DLD1 (cell line): ENCODE measurements around the gene ANKS3.

Source experiments
- in situ Hi-C: cut with HindIII; loops from 2 replicates; pipeline ENCODE4 v1.10.0; 2017; ENCODE audit warnings: low sequenced_read_pairs

Gene ANKS3

DNA sequence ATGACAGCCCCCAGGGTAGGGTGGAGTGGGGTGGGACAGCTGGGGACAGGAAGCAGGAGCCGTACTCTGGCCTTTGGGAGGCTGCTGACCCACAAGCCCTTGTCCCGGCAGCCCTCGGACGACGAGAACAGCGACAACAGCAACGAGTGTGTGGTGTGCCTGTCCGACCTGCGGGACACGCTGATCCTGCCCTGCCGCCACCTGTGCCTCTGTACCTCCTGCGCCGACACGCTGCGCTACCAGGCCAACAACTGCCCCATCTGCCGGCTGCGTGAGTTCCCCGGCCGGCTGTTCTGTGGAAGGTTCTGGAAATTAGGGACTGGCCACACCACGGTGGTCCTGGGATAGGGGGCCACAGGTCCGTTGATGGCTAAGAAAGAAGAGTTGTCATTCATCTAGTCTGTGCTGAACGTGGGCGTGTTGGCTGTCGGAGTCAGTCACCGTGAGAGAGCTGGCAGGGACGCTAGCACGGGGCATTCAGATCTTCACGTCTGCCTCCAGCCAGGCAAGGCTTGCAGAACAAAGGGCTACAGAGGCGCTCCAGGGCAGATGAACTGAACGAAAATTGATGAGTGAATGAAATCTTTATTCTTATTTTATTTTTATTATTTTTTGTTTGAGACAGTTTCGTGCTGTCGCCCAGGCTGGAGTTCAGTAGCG is 60.6 kb downstream of the ANKS3 start:
- in situ Hi-C loops, result no loop called here

DNA sequence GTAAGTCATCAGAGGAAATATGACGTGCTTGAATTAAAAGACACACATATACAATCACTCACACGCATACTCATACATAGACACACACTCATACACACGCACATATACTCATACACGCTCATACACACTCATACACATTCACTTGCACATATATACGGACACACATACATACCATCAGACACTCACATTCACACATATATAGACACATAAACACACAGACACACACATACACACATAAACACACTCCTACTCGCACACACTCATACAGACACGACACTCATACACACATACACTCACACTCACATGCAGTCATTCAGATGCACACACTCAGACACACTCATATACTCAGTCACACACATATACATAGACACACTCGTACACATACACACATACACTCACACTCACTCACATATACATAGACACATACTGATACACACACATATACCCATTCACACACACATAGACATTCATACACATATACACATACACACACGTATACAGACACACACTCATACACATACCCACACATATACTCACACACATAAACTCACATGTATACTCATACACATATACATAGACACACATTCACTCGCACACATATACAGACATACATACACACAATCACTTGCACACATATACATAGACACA is 65.6 kb downstream of the ANKS3 start:
- in situ Hi-C loops, result no loop called here

DNA sequence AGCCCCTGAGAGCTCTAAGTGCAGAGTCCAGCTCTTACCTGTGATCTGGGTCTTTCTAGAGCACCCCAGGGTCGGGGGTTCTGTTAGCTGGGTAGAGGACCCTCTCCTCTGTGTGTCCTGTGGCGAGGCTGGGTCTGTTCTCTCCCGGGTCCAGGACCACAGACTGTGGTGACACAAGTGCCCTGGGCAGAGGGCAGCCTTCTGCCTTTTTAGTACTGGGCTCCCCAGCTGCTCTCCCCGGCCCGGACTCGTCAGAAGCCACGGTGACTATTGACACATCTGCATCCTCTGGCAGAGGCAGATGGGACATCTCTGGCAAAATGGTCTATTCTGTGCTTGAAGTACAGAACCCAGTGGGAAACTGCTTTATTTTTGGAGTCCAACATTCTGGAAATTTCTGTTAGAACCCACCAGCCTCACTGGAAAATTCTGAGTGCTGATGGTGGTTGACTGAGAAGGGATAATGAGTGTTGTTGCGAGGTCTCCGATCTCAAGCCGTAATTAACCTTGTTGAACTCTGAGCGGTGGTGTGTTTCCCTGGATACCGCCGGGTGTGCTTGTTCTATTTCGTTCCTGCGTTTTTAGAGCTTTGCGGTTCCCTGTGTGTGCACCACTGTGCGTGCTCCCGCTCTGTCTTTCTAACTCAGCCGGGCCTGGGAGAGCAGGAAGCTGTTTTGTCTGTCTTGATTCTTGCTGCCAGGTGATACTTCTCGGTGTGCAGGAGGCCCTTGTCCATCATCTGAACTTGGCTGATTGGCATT is 66.7 kb downstream of the ANKS3 start:
- in situ Hi-C loops, result no loop called here

DNA sequence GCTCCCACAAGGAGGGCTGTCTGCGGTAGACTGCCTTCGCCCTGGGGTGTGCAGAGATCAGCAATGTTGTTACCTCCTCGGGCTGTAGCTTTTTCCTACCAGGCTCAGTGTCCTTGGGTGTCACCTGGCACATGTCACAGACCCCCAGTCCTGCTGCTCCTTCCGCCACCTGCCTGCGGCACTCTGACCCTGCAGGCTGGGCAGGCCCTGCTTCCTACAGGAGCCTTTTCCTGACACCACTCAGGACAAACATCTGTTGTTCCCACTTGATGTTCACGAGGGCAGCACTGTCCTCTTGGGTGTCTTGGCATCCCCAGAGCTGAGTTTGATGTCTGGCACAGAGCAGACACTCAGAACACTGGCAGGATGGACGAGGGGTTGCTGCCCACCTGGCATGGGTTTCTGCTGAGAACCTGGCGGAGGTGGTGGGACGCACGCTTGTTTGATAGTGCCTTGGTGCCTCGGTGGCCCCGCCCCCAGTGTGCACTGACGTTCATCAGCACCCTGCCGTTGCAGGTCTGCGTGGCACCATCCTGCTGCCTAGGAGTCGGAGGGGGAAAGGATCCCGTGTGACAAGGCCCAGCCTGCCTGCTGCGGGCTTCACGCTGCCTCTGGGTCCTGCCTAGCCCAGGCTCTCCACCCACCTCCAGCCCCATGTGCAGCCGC is 67.4 kb downstream of the ANKS3 start:
- in situ Hi-C loops, result no loop called here

DNA sequence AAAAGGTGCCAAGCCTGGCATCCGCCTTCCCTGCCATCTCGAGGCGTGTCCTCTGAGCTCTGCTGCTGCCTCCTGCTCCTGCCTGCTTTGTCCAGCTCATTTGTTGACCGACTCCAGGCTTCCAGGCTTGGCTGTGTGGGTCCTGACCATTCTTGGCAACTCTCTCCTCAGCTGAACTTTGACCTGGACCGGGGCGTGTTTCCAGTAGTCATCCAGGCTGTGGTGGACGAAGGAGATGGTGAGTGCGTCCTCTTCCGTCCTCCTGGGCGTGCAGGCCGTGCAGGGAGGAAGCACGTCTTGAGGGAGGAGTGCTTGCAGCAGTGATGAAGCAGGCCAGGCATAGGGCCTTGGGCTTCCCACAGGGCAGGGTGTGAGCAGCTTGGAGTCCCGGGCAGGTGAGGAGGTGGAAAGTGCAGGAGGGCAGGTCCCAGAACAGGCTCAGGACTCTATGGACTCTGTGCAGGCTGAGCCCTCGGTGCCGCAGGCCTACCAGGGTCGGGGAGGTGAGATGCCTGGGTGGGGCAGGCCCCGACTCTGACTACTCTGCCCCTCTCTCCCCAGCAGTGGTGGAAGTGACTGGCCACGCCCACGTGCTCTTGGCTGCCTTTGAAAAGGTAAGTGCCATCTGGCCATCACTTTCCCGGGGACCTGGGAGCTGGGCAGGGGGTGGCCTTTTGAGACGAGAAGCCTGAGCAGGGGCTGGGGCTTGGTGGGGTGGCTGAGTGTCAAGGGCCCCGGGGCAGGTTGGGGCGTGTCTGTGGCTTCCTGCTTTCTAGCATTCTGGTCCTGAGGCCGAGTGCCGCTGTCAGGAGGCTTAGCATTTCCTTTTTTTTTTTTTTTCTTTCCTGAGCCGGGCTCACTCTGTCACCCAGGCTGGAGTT is 69.3 kb downstream of the ANKS3 start:
- in situ Hi-C loops, result no loop called here

DNA sequence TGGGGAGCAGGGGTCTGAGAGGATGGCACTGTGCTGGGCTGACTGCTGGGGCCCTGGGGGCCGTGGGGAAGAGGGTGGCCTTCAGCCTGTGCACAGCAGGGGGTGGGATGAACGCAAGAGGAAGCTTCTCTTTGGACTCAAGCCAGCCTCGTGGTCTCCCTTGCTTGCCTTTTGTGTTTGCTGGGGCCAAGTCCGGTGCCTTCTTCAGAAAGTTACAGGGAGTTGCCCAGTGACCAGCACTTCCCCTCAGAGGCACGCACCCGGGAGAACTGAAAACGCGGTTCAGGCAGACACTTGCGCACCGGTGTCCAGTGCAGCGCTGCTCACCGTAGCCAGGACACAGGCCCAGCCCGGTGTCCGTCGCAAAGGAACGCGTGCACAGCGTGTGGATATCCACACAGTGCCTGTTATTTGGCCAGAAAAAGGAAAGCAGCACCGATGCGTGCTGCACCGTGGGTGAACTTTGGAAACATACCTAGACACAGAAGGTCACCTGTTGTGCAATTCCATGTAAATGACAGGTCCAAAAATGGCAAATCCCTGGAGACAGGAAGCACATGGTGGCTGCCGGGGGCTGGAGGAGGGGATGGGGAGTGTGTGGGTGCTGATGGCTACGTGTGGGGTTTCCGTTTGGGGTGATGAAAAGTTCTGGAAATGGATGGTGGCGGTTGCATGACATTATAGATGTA is 70.2 kb downstream of the ANKS3 start:
- in situ Hi-C loops, result no loop called here

DNA sequence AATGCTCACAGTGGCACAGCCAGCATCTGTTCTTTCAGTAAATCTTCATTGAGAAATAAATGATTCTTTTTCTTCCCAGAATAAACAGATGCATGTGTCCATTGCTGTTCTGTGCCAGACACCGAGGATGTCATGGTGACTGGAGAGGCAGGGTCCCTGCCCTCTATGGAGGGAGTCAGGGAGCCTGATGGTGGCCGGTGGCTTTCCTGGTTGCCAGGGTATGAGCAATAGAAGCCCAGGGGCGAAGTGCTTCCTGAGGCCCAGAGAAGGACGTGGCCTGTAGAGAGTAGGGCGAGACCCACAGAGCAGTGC is 70.7 kb downstream of the ANKS3 start:
- in situ Hi-C loops, result no loop called here

DNA sequence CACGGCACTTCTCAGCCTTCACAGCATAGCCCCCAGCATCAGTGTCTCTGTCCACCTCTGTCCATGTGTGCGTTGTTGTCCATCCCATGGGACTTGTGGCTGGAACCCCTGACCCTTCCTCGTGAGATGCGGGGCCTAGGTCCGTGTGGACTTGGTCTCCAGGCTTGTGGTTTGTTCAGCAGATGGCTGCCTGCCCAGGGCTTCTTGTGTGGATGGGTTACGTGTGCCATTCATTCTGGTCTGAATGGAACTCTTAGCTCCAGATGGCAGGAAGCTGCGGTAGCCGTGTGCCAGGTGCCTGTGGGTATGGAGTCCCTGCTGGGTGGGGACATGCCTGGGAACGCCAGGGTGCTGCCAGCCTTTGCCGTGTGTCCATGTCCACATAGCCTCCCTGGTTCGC is 72.4 kb downstream of the ANKS3 start:
- in situ Hi-C loops, result no loop called here

DNA sequence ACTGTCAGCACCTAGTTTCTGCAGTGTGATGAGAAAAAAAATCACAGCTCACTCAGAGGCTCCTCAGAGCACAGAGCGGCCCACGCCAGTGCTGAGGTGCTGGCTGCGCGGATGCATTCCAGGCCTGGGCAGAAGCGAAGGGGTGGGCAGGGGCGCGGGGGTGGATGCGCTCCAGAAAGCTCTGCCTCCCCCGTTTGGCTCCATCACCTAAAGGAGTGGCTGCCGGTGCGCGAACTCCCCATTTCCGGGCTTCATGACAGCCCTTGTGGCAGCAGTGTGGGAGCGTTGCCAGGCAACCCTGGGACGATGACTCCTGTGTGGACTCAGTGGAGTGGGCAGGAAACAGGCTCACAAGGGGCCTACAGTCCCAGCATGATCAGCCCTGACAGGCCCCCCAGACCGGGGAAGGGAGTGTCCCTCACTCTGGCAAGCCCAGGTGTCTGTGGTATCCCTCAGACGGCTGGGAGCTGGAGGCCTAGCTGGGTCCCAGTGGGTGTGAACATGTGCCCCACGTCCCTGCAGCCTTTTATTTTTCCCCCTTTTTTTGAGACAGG is 73.5 kb downstream of the ANKS3 start:
- in situ Hi-C loops, result no loop called here

DNA sequence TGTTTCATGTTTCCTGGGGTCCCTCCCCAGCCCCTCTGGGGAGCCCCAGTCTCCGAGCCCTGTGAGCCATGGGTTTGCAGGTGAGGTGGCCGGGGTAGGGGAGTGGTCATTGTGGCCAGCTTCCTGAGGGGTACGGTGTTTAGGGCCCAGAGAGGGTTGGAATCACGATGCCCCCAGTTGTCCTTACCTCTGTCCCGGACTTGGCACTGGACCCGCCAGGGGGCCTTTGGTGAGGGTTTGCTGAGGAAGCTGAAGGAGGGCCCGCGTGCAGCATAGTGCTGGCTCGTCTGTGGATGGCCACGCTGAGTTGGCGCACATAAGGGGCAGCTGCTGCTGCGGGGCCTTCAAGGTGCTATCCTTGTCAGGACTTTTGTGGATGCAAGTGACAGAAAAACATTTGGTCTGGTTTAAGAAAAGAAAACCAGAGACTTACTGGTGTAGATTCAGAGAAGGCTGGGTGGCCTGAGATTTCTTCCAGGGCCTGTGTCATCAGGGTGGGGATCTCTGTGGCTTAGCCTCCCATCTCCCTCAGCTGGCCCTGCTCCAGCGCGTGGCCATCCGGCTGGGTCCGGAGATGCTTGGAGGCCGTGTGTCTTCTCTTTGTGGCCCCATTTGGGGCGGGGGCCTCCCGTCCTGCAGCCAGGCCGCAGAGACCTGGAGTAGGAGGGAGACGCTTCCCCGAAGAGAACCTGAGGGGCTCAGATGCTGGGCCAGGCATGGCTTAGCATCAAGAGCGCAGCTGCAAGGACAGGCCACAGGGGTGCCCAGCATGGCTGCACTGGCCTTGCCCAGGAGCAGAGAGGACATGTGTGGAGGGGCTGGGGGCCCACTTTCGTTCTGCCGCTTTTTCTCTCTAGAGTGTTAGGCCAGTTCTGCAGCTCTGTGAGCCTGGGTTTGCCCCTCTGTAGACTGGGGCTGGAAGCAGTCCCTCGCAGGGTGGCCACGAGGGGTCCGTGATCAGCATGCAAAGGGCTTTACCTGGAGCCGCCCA is 74.4 kb downstream of the ANKS3 start:
- in situ Hi-C loops, result no loop called here

DNA sequence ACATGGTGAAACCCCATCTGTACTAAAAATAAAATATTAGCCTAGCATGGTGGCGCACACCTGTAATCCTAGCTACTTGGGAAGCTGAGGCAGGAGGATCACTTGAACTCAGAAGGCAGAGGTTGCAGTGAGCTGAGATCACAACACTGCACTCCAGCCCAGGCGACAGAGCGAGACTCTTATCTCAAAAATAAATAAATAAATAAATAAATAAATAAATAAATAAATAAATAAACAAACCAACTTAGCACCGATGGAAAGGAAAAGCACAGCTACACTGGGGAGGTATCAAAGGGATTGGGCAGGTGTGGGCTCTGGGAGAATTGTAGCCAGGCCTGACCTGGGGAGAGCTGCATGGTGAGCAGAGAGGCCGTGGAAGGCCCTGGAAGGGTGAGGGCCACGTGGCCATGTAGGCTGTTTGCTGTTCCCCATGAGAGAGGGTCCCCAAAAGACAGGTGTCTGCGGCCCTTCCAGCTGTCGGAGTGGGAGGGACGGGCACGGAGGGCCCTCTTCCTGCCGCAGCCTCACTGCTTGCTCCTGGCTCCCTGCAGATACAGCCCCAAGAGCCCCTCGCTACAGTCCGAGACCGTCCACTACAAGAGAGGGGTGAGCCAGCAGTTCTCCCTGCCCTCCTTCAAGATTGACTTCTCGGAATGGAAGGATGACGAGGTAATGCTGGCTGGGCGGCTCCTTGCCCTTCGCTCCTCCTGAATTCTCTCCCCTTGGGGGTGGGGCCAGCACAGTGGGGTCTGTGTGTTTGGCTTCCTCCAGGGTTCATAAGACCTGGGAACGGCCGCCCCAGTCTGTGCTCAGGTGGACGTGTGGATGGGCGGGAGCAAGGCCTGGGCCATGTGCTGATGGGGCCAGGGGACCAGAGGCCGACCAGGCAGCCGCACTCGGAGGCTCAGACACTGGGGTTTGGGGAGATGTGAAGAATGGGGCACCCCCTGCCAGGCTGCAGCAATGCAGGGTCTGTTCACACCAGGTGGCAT is 77.1 kb downstream of the ANKS3 start:
- in situ Hi-C loops, result no loop called here

DNA sequence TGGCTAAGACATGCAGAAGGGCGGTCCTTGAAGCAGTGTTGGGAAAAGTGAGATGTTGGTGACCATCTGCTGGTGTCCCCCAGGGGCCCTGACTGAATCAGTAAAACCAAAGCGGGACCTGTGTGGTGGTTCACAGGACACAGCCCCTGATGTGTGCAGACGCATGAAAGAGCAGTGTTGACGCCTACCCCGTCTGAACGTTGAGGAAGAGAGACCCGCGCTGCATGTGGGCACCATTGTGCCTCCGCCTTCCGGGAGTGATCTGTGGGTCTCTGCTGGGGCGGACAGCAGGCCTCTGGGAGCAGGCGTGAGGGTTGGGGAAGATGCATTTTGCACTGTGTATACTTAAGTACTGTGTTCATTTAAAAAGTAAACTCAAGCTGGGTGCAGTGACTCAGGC is 77.8 kb downstream of the ANKS3 start:
- in situ Hi-C loops, result no loop called here

DNA sequence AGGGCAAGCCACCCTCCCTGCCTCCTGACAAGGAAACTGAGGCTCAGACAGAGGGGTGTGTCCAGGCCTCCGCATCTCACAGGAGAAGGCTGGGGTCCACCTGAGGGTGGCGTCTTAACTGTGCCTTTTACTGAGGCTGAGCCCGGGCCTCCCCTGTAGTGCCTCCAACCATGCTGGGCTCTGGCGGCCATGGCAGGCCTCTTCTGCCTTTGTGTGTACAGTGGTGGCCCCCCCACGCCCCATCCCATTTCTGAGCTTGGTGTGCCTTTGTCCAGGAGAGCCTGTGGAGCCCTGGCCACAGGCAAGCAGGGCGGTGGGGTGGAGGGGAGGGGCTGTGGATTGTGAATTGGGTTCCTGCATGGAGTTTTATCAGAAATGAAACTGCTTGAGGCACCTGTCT is 78.3 kb downstream of the ANKS3 start:
- in situ Hi-C loops, result no loop called here

DNA sequence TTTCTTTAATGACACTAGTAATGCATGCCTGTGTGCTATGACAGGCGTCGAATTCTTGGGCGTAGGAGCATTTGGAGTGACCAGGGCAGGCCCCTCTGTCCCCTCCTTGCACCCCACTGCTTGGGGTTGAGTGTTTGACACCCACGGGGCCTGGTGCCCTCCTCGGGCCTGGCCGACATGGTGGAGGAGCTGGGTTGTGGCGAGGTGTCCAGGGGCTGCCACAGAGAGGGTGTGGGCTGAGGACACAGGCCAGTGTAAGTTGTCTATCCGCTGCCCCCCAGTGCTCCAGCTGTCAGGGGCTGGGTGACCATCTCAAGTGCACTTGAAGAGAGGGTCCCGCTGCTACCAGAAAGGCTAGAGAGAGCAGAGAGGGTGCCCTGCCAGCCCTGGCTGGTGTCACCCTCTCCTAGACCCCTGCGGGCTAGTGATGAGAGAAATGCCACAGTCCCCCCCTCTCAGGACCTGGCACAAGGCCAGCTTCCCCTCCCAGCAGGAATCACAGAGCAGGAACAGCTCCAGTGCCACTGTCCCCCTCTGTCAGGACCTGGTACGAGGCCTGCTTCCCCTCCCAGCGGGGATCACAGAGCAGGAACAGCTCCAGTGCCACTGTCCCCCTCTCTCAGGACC is 79.0 kb downstream of the ANKS3 start:
- in situ Hi-C loops, result no loop called here

DNA sequence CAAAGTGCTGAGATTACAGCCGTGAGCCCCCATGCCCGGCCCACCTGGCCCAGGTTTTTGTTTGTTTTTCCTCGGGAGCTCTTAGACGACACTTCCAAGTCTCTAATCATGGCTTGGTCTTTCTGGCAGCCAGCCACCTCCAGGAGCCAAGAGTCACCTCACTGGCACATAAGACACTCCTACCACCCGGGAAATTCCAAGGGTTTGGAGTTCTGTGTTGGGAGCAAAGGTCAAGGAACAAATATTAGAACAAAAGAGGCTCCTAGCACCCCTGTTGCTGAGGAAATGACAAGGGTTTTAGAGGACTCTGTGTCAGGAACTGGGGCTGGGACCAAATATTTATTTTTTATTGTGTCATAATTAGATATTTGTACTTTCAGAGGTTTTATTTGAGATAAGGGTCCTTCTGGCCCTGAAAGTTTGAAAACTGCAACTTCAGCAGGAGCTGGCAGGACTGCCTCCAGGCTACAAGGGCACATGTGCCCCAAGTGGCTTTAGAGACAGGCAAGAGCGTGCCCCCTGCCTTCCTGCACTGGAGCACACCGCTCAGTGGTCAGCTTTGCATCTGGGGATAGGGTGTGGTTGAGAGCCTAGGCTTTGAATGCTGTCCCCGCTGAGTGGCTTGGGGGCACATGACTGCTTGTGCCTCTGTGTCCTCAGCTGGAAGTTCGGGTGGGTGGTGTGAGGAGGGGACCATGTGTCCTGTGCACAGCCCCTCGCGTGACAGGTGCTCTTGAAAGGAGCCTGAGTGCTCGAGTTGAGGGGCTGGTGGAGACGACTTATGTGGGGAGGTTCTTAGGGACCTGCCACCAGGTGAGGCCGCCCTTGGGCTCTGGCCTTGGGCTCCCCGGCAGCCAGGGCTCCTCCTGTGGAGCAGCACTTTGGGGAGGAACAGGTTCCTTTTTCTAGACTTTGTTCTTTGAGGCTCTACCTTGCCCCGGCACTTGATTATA is 79.8 kb downstream of the ANKS3 start:
- in situ Hi-C loops, result no loop called here

DNA sequence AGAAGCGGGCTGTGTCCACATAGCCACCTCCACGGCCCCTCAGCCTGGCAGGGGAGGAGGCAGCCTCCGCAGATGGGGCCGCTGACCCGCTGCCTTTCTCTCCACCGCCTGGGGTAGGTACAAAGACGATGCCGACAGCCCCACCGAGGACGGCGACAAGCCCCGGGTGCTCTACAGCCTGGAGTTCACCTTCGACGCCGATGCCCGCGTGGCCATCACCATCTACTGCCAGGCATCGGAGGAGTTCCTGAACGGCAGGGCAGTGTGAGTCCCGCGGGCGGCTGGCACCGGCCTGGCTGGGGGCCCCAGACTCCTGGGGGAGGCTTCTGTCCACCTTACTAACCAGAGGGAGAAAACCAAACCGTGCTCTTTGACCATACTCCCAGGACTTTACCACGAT is 81.5 kb downstream of the ANKS3 start:
- in situ Hi-C loops, result no loop called here
